ENCODE data around the gene C1orf35. TPM values are rescaled to one million over a fixed set of nuclear protein-coding genes. Genes with fewer than 3 reads are reported as not detected.

C1orf35 gene
- total and polyA plus RNA-seq, 2 experiments from 2014 or later: 14.0 to 67.6 TPM

DNA sequence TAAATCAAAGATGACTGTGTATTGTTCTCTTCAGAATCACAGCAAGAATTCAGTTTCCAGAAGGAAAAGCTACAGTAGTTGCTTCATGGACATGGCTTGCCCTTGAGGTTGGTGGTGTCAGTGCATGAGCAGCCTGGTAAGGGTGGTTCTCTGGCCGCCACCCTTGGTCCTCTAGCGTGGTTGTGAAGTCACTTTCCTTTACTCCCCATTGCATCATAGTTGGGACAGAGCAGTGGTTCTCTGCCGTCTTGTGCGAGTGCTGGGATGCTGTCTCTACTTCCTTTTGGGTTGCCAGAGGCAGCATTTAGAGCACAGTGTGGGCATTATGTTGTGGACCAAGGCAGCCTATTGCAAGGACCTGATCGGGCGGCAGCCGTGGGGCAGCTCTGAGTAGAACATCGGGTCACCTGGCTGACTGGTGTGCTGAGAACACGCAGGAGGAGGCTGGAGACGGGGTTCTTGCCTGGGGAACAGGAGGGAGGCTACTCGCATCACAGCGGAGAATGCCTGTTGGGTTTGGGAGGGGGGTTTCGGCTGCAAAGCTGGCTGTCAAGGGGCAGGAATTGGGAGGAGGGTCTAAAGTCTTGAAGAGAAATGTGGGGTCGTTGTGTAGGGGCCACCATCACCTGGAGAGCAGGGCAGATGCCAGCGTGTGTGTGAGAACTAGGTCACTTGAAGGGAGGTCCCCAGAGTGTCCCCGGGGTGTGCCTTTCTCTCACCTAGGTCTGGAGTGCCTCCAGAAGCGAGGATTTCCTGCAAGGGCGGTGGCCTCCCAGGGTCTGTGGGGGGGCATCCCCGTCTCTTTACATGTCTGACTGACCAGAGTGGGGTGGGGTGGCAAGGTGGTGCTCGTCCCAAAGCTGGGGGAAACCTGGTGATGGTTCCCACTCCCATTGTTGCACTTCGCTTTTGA is 14.3 kb downstream of the C1orf35 start:
- ATAC-seq: no peak
- Histone ChIP-seq H3K9me2 (ENCODE audit: insufficient read depth) (no peaks in the 10 kb centered on the region), H3K4me2 (no peak overlapping the region), H3K79me2 (replicated peaks; ENCODE audit: insufficient read depth) (peaks cover 100% of the 10 kb centered on the region), H3K27ac (ENCODE audit: low read depth) (no peak overlapping the region), H3K4me3 (no peak overlapping the region), H3K4me1 (ENCODE audit: insufficient read depth) (peaks cover 16% of the 10 kb centered on the region), H4K20me1 (replicated peaks; ENCODE audit: insufficient read depth) (peaks cover 98% of the 10 kb centered on the region), H3F3A (replicated peaks; ENCODE audit: low read depth) (no peaks in the 10 kb centered on the region), H3K27me3 (ENCODE audit: insufficient read depth) (no peaks in the 10 kb centered on the region), H2AFZ (no peak overlapping the region), H3K36me3 (ENCODE audit: insufficient read depth) (no peaks in the 10 kb centered on the region)
- H3K4me3 Mint-ChIP-seq: no peak overlapping the region
- TF ChIP-seq, protein P1, sequence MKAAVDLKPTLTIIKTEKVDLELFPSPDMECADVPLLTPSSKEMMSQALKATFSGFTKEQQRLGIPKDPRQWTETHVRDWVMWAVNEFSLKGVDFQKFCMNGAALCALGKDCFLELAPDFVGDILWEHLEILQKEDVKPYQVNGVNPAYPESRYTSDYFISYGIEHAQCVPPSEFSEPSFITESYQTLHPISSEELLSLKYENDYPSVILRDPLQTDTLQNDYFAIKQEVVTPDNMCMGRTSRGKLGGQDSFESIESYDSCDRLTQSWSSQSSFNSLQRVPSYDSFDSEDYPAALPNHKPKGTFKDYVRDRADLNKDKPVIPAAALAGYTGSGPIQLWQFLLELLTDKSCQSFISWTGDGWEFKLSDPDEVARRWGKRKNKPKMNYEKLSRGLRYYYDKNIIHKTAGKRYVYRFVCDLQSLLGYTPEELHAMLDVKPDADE (IDR thresholded peaks at IDR 0.05): no peak
- TF ChIP-seq STAT1 (IDR thresholded peaks at IDR 0.05; ENCODE audit: unreplicated experiment) (no peak), NANOG (IDR thresholded peaks at IDR 0.05; ENCODE audit: borderline replicate concordance) (no peak), ZNF114 (CRISPR knock-in tag; IDR thresholded peaks at IDR 0.05) (no peak), EZH2 (IDR thresholded peaks at IDR 0.05; ENCODE audit: low read depth, unreplicated experiment) (no peak), ZNF331 (CRISPR knock-in tag; IDR thresholded peaks at IDR 0.05; ENCODE audit: low read depth) (no peak), EZH2phosphoT487 (IDR thresholded peaks at IDR 0.05; ENCODE audit: unreplicated experiment) (no peak), POLR2AphosphoS5 (IDR thresholded peaks at IDR 0.05; ENCODE audit: low read depth) (no peak), CREB1 (CRISPR knock-in tag; IDR thresholded peaks at IDR 0.05; ENCODE audit: low read depth) (no peak), JUNB (IDR thresholded peaks at IDR 0.05; ENCODE audit: unreplicated experiment) (no peak)
- TF ChIP-seq, protein P2, sequence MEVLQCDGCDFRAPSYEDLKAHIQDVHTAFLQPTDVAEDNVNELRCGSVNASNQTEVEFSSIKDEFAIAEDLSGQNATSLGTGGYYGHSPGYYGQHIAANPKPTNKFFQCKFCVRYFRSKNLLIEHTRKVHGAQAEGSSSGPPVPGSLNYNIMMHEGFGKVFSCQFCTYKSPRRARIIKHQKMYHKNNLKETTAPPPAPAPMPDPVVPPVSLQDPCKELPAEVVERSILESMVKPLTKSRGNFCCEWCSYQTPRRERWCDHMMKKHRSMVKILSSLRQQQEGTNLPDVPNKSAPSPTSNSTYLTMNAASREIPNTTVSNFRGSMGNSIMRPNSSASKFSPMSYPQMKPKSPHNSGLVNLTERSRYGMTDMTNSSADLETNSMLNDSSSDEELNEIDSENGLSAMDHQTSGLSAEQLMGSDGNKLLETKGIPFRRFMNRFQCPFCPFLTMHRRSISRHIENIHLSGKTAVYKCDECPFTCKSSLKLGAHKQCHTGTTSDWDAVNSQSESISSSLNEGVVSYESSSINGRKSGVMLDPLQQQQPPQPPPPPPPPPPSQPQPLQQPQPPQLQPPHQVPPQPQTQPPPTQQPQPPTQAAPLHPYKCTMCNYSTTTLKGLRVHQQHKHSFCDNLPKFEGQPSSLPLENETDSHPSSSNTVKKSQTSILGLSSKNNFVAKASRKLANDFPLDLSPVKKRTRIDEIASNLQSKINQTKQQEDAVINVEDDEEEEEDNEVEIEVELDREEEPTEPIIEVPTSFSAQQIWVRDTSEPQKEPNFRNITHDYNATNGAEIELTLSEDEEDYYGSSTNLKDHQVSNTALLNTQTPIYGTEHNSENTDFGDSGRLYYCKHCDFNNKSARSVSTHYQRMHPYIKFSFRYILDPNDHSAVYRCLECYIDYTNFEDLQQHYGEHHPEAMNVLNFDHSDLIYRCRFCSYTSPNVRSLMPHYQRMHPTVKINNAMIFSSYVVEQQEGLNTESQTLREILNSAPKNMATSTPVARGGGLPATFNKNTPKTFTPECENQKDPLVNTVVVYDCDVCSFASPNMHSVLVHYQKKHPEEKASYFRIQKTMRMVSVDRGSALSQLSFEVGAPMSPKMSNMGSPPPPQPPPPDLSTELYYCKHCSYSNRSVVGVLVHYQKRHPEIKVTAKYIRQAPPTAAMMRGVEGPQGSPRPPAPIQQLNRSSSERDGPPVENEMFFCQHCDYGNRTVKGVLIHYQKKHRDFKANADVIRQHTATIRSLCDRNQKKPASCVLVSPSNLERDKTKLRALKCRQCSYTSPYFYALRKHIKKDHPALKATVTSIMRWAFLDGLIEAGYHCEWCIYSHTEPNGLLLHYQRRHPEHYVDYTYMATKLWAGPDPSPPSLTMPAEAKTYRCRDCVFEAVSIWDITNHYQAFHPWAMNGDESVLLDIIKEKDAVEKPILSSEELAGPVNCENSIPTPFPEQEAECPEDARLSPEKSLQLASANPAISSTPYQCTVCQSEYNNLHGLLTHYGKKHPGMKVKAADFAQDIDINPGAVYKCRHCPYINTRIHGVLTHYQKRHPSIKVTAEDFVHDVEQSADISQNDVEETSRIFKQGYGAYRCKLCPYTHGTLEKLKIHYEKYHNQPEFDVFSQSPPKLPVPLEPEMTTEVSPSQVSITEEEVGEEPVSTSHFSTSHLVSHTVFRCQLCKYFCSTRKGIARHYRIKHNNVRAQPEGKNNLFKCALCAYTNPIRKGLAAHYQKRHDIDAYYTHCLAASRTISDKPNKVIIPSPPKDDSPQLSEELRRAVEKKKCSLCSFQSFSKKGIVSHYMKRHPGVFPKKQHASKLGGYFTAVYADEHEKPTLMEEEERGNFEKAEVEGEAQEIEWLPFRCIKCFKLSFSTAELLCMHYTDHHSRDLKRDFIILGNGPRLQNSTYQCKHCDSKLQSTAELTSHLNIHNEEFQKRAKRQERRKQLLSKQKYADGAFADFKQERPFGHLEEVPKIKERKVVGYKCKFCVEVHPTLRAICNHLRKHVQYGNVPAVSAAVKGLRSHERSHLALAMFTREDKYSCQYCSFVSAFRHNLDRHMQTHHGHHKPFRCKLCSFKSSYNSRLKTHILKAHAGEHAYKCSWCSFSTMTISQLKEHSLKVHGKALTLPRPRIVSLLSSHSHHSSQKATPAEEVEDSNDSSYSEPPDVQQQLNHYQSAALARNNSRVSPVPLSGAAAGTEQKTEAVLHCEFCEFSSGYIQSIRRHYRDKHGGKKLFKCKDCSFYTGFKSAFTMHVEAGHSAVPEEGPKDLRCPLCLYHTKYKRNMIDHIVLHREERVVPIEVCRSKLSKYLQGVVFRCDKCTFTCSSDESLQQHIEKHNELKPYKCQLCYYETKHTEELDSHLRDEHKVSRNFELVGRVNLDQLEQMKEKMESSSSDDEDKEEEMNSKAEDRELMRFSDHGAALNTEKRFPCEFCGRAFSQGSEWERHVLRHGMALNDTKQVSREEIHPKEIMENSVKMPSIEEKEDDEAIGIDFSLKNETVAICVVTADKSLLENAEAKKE (CRISPR knock-in tag; IDR thresholded peaks at IDR 0.05): no peak
- TF ChIP-seq, protein P3, sequence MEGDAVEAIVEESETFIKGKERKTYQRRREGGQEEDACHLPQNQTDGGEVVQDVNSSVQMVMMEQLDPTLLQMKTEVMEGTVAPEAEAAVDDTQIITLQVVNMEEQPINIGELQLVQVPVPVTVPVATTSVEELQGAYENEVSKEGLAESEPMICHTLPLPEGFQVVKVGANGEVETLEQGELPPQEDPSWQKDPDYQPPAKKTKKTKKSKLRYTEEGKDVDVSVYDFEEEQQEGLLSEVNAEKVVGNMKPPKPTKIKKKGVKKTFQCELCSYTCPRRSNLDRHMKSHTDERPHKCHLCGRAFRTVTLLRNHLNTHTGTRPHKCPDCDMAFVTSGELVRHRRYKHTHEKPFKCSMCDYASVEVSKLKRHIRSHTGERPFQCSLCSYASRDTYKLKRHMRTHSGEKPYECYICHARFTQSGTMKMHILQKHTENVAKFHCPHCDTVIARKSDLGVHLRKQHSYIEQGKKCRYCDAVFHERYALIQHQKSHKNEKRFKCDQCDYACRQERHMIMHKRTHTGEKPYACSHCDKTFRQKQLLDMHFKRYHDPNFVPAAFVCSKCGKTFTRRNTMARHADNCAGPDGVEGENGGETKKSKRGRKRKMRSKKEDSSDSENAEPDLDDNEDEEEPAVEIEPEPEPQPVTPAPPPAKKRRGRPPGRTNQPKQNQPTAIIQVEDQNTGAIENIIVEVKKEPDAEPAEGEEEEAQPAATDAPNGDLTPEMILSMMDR (conservative IDR thresholded peaks at IDR 0.05; ENCODE audit: low read depth in 2 of 2): no peak
- TF ChIP-seq, protein P4, sequence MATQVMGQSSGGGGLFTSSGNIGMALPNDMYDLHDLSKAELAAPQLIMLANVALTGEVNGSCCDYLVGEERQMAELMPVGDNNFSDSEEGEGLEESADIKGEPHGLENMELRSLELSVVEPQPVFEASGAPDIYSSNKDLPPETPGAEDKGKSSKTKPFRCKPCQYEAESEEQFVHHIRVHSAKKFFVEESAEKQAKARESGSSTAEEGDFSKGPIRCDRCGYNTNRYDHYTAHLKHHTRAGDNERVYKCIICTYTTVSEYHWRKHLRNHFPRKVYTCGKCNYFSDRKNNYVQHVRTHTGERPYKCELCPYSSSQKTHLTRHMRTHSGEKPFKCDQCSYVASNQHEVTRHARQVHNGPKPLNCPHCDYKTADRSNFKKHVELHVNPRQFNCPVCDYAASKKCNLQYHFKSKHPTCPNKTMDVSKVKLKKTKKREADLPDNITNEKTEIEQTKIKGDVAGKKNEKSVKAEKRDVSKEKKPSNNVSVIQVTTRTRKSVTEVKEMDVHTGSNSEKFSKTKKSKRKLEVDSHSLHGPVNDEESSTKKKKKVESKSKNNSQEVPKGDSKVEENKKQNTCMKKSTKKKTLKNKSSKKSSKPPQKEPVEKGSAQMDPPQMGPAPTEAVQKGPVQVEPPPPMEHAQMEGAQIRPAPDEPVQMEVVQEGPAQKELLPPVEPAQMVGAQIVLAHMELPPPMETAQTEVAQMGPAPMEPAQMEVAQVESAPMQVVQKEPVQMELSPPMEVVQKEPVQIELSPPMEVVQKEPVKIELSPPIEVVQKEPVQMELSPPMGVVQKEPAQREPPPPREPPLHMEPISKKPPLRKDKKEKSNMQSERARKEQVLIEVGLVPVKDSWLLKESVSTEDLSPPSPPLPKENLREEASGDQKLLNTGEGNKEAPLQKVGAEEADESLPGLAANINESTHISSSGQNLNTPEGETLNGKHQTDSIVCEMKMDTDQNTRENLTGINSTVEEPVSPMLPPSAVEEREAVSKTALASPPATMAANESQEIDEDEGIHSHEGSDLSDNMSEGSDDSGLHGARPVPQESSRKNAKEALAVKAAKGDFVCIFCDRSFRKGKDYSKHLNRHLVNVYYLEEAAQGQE (IDR thresholded peaks at IDR 0.05; ENCODE audit: unreplicated experiment): no peak
- no peaks in the 10 kb centered on the region for H3K9me3 Mint-ChIP-seq
- H3K27ac Mint-ChIP-seq: peak overlapping the region; percentile 75; the same call in 1 of the 2 replicates
- peaks cover 13% of the 10 kb centered on the region for H3K27me3 Mint-ChIP-seq (ENCODE audit: insufficient read depth, low read depth, poor library complexity)
- peaks cover 35% of the 10 kb centered on the region for H3K36me3 Mint-ChIP-seq (ENCODE audit: low read depth)
- DNase-seq (ENCODE audit: low spot score): no peak
- H3K4me1 Mint-ChIP-seq: peaks cover 38% of the 10 kb centered on the region
